Stimulated activated memory B cell treated with anti-CD40 and anti-IgM and Interleukin-4, amounts not matched to agents 10 μg/mL and 1 μg/mL and 100 μg/mL, for 72 hours (primary cell): ENCODE results near the gene CLDN14.

Experiments used
- ATAC-seq: fragments of 150-1000 bp; cut with Tn5 transposase; 2 replicates; pipeline ENCODE4 v1.10.0; 2021
- H3K27ac Mint-ChIP-seq: one replicate; pipeline ENCODE4 v1.8.0; 2022; ENCODE audit warnings: mild to moderate bottlenecking, mixed read lengths
- H3K27me3 Mint-ChIP-seq: one replicate; pipeline ENCODE4 v1.8.0; 2022; ENCODE audit warnings: mixed read lengths
- H3K36me3 Mint-ChIP-seq: one replicate; pipeline ENCODE4 v1.8.0; 2022; ENCODE audit warnings: mixed read lengths
- H3K4me1 Mint-ChIP-seq: one replicate; pipeline ENCODE4 v1.8.0; 2022; ENCODE audit warnings: mixed read lengths
- H3K4me3 Mint-ChIP-seq: one replicate; pipeline ENCODE4 v1.8.0; 2022; ENCODE audit warnings: mild to moderate bottlenecking, moderate library complexity, mixed read lengths
- H3K9me3 Mint-ChIP-seq: one replicate; pipeline ENCODE4 v1.8.0; 2022; ENCODE audit warnings: mixed read lengths

Gene CLDN14

DNA sequence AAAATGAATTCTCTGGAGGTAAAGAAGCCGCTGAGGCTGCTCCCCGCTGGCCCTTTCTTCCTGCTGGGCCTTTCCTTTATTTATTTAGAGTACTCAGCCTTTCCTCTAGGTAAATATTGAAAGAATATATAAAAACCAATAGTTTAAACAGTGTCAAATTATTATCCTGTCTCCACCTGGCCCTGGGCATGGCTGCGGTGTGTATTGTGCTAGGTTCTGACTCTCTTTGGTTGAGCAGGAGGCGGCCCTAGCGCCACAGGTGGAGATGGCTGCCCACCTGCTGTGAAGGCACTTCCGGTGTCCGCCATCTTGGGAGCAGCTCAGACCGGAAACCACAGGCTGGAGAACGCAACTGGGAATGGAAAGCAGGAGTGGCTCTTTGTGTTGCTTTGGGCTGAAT lies 29.0 kb upstream of the CLDN14 start:
- no peaks in the 10 kb centered on the region for H3K36me3 Mint-ChIP-seq
- no peak for ATAC-seq
- H3K27me3 Mint-ChIP-seq: peaks cover 26% of the 10 kb centered on the region
- no peaks in the 10 kb centered on the region for H3K9me3 Mint-ChIP-seq
- H3K4me1 Mint-ChIP-seq: peaks cover 11% of the 10 kb centered on the region
- no peak overlapping the region for H3K4me3 Mint-ChIP-seq
- H3K27ac Mint-ChIP-seq: no peak overlapping the region

DNA sequence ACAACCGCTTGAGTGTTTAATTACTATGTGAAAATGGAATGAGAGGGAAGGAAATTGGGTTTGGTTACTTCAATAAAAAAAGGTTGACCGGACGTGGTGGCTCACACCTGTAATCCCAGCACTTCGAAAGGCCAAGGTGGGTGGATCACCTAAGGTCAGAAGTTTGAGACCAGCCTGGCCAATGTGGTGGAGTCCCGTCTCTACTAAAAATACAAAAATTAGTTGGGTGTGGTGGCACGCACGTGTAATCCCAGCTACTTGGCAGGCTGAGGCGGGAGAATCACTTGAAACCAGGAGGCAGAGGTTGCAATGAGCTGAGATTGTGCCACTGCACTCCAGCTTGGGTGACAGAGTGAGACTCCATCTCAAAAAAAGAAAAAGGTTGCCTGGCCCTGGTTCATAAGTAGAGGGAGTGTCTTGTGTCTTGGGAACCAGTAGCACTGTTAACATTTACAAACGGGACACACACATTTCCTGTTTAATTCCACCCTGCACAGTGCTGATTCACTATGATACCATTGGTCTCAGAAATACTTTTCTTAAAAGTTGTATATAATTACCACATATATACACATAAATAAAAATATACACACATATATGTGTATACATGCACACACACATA lies 27.6 kb upstream of the CLDN14 start:
- peaks cover 20% of the 10 kb centered on the region for H3K27me3 Mint-ChIP-seq
- H3K27ac Mint-ChIP-seq: no peak overlapping the region
- no peak overlapping the region for H3K4me3 Mint-ChIP-seq
- no peak for ATAC-seq
- H3K4me1 Mint-ChIP-seq: peaks cover 7% of the 10 kb centered on the region
- no peaks in the 10 kb centered on the region for H3K36me3 Mint-ChIP-seq
- H3K9me3 Mint-ChIP-seq: no peaks in the 10 kb centered on the region

DNA sequence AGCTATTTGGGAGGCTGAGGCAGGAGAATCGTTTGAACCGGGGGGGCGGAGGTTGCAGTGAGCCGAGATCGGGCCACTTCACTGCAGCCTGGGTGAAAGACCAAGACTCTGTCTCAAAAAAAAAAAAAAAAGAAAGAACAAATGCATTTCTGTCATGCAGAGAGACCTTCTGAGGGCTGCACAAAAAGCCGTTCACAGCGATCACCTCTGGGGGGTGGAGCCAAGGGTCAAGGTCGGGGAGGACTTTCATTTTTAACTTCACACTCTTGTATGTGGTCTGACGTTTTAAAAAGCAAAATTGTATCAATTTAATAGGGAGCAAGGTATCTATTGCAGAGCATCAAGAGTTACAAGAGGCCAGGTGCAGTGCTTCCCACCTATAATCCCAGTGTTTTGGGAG lies 26.6 kb upstream of the CLDN14 start:
- Mint-ChIP-seq H3K4me3 (no peak overlapping the region), H3K27me3 (peaks cover 11% of the 10 kb centered on the region), H3K27ac (no peak overlapping the region), H3K4me1 (no peaks in the 10 kb centered on the region), H3K36me3 (no peaks in the 10 kb centered on the region), H3K9me3 (no peaks in the 10 kb centered on the region)
- no peak for ATAC-seq

DNA sequence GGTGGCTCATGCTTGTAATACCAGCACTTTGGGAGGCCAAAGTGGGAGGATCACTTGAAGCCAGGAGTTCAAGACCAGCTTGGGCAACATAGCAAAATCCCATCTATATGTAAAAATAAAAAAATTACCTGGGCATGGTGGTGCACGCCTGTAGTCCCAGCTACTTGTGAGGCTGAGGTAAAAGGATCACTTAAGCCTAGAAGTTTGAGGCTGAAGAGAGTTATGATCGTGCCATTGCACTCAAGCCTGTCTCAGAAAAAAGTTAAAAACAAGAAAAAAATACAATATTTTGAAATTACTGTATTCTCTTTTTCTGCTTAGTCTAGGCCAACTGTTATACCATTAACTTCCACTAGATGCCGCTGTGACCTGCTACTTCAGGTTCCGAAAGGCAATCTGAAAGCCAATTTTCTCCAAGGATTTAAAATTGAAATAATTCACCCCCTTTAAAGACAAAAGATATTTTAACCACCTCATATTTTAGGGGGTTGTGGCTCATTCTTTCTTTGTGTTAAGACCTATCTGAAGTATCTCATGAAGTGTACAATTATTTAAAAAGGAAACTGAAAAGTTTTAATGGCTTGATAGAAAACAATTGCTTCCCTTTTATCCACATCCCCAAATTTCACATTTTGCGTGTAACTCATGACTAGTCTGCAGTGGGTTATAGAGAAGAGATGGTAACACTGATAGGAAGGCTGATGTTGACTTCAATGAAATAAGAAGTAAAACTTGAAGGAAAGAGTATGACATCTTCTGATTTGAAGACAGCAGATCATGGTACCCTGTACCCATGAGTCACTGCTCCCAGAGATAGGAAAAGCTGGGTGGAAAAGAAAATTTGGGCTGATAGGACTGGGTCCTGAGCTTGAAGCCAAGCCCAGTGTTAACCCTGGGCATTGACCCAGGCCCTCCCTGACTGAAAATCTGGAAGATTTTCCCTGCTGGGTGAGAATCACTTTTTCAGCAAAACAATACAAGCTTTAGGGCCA lies 24.4 kb upstream of the CLDN14 start:
- Mint-ChIP-seq H3K4me3 (no peak overlapping the region), H3K36me3 (no peaks in the 10 kb centered on the region)

DNA sequence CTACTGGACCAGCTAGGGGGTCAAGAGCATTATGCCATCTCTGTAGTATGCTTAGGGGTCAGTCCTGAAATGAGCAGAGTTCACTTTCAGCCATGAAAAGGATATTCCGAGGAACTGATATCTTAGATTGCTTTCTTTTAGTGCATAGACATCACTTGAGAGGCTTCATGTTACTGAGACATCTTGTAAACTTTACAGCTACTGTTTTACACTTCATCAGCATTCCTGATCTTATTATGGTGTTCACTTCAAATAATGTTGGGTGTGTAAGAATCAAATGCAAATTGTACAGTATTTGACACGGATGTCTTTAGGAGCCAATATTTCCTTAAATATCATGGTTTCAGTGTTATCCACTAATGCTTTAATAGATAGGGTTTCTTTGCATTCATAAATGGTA lies 22.4 kb upstream of the CLDN14 start:
- H3K36me3 Mint-ChIP-seq: no peaks in the 10 kb centered on the region
- no peaks in the 10 kb centered on the region for H3K4me1 Mint-ChIP-seq
- H3K4me3 Mint-ChIP-seq: no peak overlapping the region
- no peak for ATAC-seq
- H3K27me3 Mint-ChIP-seq: peaks cover 11% of the 10 kb centered on the region
- no peaks in the 10 kb centered on the region for H3K9me3 Mint-ChIP-seq
- no peak overlapping the region for H3K27ac Mint-ChIP-seq

More for the DNA sequence above, 24.4 kb upstream of the CLDN14 start:
- Mint-ChIP-seq H3K27ac (no peak overlapping the region), H3K27me3 (peaks cover 11% of the 10 kb centered on the region), H3K9me3 (no peaks in the 10 kb centered on the region), H3K4me1 (no peaks in the 10 kb centered on the region)
- no peak for ATAC-seq

GRCh38 chr21:36501589-36501892 lies 21.6 kb upstream of the CLDN14 start:
- no peak overlapping the region for H3K27ac Mint-ChIP-seq
- no peak for ATAC-seq
- no peaks in the 10 kb centered on the region for H3K4me1 Mint-ChIP-seq
- no peaks in the 10 kb centered on the region for H3K36me3 Mint-ChIP-seq
- H3K27me3 Mint-ChIP-seq: peaks cover 7% of the 10 kb centered on the region
- no peak overlapping the region for H3K4me3 Mint-ChIP-seq
- peaks cover under 1% of the 10 kb centered on the region for H3K9me3 Mint-ChIP-seq

GRCh38 chr21:36499578-36500471 lies 19.9 kb upstream of the CLDN14 start:
- H3K9me3 Mint-ChIP-seq: peaks cover 3% of the 10 kb centered on the region
- H3K4me3 Mint-ChIP-seq: no peak overlapping the region
- H3K4me1 Mint-ChIP-seq: no peaks in the 10 kb centered on the region
- H3K27ac Mint-ChIP-seq: no peak overlapping the region
- no peak for ATAC-seq
- no peaks in the 10 kb centered on the region for H3K27me3 Mint-ChIP-seq
- H3K36me3 Mint-ChIP-seq: no peaks in the 10 kb centered on the region

DNA sequence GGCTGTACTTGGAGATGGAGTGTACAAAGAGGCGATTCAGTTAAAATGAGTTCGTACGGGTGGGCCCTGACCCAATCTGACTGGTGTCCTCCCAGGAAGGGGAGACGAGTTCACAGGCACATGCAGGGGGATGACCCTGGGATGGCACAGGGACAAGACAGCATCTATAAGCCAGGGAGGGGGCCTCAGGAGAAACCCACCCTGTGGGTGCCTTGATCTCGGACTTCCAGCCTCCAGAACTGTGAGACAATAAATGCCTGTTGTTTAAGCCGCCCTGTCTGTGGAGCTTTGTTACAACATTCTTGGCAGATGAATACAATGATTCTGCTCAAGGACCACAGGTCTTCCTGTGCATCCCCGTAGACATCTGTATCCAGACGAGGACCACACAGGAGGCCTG lies 14.6 kb upstream of the CLDN14 start:
- Mint-ChIP-seq H3K27ac (no peak overlapping the region), H3K4me1 (no peaks in the 10 kb centered on the region), H3K27me3 (peaks cover 10% of the 10 kb centered on the region), H3K4me3 (no peak overlapping the region), H3K9me3 (peaks cover 3% of the 10 kb centered on the region), H3K36me3 (no peaks in the 10 kb centered on the region)
- ATAC-seq: no peak

GRCh38 chr21:36491209-36491910 lies 11.4 kb upstream of the CLDN14 start:
- Mint-ChIP-seq H3K9me3 (peaks cover under 1% of the 10 kb centered on the region), H3K36me3 (no peaks in the 10 kb centered on the region), H3K27me3 (peaks cover 10% of the 10 kb centered on the region), H3K4me3 (no peak overlapping the region), H3K27ac (no peak overlapping the region), H3K4me1 (no peaks in the 10 kb centered on the region)
- no peak for ATAC-seq

DNA sequence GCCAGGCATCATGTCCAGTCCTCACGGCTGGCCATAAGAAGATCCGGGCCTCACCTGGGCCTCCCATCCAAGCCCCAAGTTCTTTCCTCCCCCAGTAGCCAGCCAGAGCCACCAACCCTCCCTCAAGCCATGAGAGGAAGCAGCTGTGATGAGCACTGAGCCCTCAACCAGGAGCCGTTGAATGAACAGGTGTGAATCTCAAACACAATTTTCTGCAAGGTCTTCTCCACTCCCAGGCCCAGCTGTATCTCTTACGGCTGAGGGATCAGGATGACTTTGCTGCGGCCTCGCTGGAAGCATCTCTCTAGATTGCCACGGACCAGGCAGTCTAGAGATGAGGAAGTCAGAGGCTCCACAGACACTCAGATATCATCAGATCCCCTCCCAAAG lies 9.8 kb upstream of the CLDN14 start:
- no peak overlapping the region for H3K4me3 Mint-ChIP-seq
- H3K27me3 Mint-ChIP-seq: peaks cover 10% of the 10 kb centered on the region
- no peak overlapping the region for H3K27ac Mint-ChIP-seq
- no peaks in the 10 kb centered on the region for H3K36me3 Mint-ChIP-seq
- no peak for ATAC-seq
- H3K9me3 Mint-ChIP-seq: no peaks in the 10 kb centered on the region
- no peaks in the 10 kb centered on the region for H3K4me1 Mint-ChIP-seq

DNA sequence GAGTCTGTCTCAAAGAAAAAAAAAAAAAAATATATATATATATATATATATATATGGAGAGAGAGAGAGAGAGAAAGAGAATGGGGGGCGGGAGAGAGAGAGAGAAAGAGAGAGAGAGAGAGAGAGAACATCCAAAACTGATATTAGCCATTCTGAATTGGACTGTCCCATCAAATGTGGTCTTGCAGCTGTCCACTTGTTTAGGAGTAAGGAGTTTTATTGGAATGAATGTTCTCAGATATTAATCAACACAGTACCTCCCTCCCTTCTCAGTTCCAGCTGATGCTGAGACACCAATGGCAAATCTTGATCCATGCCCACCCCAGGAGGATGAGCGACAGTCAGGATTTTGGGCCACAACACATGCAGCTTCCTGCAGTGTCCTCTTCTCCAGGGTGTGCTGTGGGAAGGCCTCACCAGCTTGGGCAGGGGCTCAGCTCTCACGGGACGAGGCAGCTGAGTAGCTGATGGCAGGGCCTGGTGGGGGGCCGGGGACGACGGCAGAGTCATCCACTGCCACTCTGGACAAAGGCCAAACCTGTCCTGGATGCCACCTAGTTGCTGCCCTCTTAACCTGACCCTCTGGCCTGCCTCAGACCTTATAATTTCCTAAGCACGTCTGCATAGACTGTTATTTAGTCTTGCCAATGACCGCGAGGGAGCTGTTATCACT lies 9.3 kb upstream of the CLDN14 start:
- Mint-ChIP-seq H3K27ac (no peak overlapping the region), H3K36me3 (no peaks in the 10 kb centered on the region), H3K27me3 (peaks cover 10% of the 10 kb centered on the region), H3K9me3 (no peaks in the 10 kb centered on the region), H3K4me1 (no peaks in the 10 kb centered on the region), H3K4me3 (no peak overlapping the region)
- no peak for ATAC-seq

- Mint-ChIP-seq H3K4me3 (no peak overlapping the region), H3K27ac (no peak overlapping the region), H3K27me3 (peaks cover 10% of the 10 kb centered on the region), H3K9me3 (no peaks in the 10 kb centered on the region), H3K36me3 (no peaks in the 10 kb centered on the region), H3K4me1 (no peaks in the 10 kb centered on the region)
- ATAC-seq: no peak
These were observed 7.9 kb upstream of the CLDN14 start for GRCh38 chr21:36487641-36488307.

DNA sequence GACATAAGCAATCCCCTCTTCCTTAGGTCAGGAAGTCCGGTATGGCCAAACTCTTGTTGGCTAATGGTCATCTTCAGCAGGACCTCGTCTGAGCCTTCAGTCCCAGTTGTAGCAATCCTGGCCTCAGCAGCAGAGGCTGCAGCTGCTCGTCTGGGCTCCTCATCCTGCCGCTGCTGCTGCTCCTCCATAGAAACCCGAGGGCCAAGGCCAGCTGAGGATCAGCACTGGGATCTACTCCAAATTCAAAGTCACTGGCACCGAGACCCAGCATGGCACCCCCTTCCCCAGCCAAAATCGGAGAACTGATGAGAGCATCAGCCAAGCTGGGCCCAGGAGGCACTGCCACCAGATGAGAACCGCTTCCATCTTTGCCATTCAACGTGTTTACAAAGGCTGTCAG lies 6.3 kb upstream of the CLDN14 start:
- H3K27me3 Mint-ChIP-seq: peaks cover 2% of the 10 kb centered on the region
- H3K36me3 Mint-ChIP-seq: no peaks in the 10 kb centered on the region
- H3K27ac Mint-ChIP-seq: no peak overlapping the region
- no peak overlapping the region for H3K4me3 Mint-ChIP-seq
- no peak for ATAC-seq
- H3K9me3 Mint-ChIP-seq: no peaks in the 10 kb centered on the region
- no peaks in the 10 kb centered on the region for H3K4me1 Mint-ChIP-seq

DNA sequence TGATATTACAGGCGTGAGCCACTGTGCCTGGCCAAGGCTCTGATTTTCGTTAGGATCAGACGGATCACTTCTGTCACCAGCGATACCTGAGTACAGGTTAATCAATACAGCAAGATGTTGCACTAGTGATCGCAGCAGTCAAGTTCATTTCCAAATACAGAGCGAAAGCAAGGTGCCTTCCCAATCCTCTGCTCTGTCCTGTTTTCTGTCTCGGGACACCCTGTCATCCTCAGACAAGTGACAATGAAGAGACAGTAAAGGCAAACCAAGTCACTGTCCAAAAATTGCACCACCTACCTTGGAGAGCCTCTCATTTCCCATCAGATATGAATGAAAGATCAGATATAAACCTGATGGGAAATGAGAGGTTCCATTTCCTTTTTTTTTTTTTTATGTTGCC lies 5.6 kb upstream of the CLDN14 start:
- Mint-ChIP-seq H3K36me3 (no peaks in the 10 kb centered on the region), H3K27me3 (no peaks in the 10 kb centered on the region), H3K9me3 (no peaks in the 10 kb centered on the region), H3K4me1 (no peaks in the 10 kb centered on the region), H3K4me3 (no peak overlapping the region), H3K27ac (no peak overlapping the region)
- ATAC-seq: no peak
